Measurements from ENCODE around the gene SCCPDH.

DNA sequence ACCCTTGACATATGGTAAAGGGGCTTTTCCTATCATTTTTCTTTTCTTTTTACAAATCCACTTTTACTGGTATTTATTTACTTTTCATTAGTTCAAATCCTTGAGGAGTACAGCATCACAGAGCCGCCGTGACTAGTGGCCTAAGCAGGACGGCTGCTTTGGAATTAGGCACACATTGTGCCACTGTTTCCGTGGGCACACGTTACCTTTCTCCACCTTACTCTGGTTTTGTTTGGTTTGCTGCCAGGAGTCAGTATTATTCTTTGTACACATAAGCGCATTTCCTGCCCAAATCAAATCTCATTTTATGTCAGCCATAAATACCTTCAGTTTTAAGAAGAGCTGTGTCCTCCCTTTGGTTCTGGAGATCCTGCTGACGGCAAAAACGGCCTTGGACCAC lies 31.2 kb downstream of the SCCPDH start:
- TF ChIP-seq, protein P1, sequence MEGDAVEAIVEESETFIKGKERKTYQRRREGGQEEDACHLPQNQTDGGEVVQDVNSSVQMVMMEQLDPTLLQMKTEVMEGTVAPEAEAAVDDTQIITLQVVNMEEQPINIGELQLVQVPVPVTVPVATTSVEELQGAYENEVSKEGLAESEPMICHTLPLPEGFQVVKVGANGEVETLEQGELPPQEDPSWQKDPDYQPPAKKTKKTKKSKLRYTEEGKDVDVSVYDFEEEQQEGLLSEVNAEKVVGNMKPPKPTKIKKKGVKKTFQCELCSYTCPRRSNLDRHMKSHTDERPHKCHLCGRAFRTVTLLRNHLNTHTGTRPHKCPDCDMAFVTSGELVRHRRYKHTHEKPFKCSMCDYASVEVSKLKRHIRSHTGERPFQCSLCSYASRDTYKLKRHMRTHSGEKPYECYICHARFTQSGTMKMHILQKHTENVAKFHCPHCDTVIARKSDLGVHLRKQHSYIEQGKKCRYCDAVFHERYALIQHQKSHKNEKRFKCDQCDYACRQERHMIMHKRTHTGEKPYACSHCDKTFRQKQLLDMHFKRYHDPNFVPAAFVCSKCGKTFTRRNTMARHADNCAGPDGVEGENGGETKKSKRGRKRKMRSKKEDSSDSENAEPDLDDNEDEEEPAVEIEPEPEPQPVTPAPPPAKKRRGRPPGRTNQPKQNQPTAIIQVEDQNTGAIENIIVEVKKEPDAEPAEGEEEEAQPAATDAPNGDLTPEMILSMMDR (conservative IDR thresholded peaks at IDR 0.05): no peak
- no peak for TF ChIP-seq ZFX (IDR thresholded peaks at IDR 0.05)
